Calu3 (cell line): ENCODE results near the gene SUV39H1. TPM values are rescaled to one million over a fixed set of nuclear protein-coding genes. Genes with fewer than 3 reads are reported as not detected.

Experiments used
- BruUV-seq: library from RNA; stranded (reverse); fragments of 400-500 nt; replicated peaks from 2 replicates; lab custom pipeline; 2021; lab: Mats Ljungman, UMichigan
- CTCF ChIA-PET: fragments of 300-600 bp; sonication (Branson Sonifier 250); formaldehyde crosslinking; loops from one replicate; lab custom pipeline; 2022; ENCODE audit warnings: antibody characterized with exemption; lab: Charles Lee
- DNase-seq: peaks from one replicate; pipeline ENCODE4 v3.0.0; 2022
- H3K27ac Mint-ChIP-seq: one replicate; pipeline ENCODE4 v1.8.0; 2022; ENCODE audit warnings: mixed read lengths; ENCODE audit not compliant: unreplicated experiment
- H3K27me3 Mint-ChIP-seq: one replicate; pipeline ENCODE4 v1.8.0; 2022; ENCODE audit warnings: mixed read lengths; ENCODE audit not compliant: unreplicated experiment
- H3K36me3 Mint-ChIP-seq: one replicate; pipeline ENCODE4 v1.8.0; 2022; ENCODE audit warnings: mild to moderate bottlenecking, moderate library complexity, mixed read lengths; ENCODE audit not compliant: insufficient read depth, unreplicated experiment
- H3K4me1 Mint-ChIP-seq: one replicate; pipeline ENCODE4 v1.8.0; 2022; ENCODE audit warnings: mild to moderate bottlenecking, low read depth, mixed read lengths; ENCODE audit not compliant: unreplicated experiment
- H3K4me3 Mint-ChIP-seq: one replicate; pipeline ENCODE4 v1.8.0; 2022; ENCODE audit warnings: mild to moderate bottlenecking, low read depth, moderate library complexity, mixed read lengths; ENCODE audit not compliant: unreplicated experiment
- H3K9me3 Mint-ChIP-seq: one replicate; pipeline ENCODE4 v1.8.0; 2022; ENCODE audit warnings: low read depth, mixed read lengths; ENCODE audit not compliant: unreplicated experiment
- CTCF ChIP-seq: fragments of 200-600 bp; IDR thresholded peaks from one replicate; pipeline ENCODE4 v1.8.0; 2022; ENCODE audit warnings: antibody characterized with exemption; ENCODE audit not compliant: unreplicated experiment
- intact Hi-C: fragments of 100-400 bp; cut with micrococcal nuclease; formaldehyde crosslinking; loops from one replicate; pipeline ENCODE4 v1.10.0; 2022; ENCODE audit not compliant: unreplicated experiment
- total RNA-seq: library from RNA; stranded (reverse); gene quantifications from 2 replicates; pipeline ENCODE4 v1.2.3, GENCODE V29; 2022

Gene SUV39H1
- total RNA-seq, 1 experiment from 2014 or later = 20.8 TPM

- intact Hi-C loops = no loop called here
- Mint-ChIP-seq H3K9me3 (no peaks in the 10 kb centered on the region), H3K27ac (peak overlapping the region; percentile 92), H3K36me3 (peaks cover 30% of the 10 kb centered on the region), H3K4me1 (no peaks in the 10 kb centered on the region), H3K27me3 (peaks cover 14% of the 10 kb centered on the region), H3K4me3 (peak overlapping the region; percentile 82)
- BruUV-seq = no TSS peak
- DNase-seq = no peak
- no peak for TF ChIP-seq CTCF
- CTCF ChIA-PET = interaction anchor here (0.6 to 1.4 kb wide), 2 partner anchors 47 to 224 kb away, joined by 3 read pairs; no protein-coding TSS in a partner anchor
These were observed 621 bp upstream of the SUV39H1 start for GRCh38 chrX:48695925-48696300.

DNA sequence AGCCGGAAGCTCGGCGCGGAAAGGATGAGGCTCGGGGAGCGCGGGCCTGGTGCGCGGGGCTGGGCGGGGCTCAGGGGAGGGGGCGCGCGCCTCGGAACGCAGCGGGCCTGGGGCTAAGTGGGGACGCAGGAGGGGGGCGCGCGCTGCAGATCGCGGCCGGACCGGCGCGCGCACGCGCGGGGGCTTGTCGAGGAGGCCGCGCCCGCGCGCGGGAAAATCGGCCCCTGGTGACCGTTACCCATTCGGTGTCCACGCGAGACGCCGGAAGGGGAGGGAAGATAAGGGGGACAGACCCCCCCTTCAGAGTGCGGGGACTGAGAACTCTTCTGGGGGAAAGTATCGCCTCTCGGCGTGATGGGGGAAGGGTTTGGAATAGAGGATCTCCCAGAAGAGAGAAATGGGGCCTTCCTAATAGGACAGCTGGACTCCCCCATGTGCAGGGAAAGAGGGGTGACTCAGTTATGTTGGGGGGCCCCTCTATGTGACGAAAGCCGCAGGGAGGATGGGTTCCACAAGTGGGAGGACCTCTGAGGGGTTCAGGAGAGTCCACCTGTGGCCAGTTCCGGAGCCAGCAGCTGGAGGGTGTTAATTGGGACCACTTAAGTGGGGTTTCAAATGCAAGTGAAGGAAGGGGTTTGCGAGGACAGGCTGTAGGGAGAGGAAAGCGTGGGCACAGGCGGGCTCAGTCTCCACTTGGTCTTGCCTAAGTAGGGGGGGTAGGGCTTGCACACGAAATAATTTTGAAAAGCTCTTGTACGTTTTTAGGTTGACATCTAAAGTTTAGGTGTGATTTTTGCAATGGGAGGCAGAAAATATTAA is 584 bp downstream of the SUV39H1 start:
- peak overlapping the region; percentile 92 for H3K27ac Mint-ChIP-seq
- BruUV-seq = no TSS peak
- peaks cover 30% of the 10 kb centered on the region for H3K36me3 Mint-ChIP-seq
- intact Hi-C loops = no loop called here
- H3K4me1 Mint-ChIP-seq = no peaks in the 10 kb centered on the region
- H3K4me3 Mint-ChIP-seq = peak overlapping the region; percentile 82
- CTCF ChIA-PET = interaction anchor here (0.5 to 1.4 kb wide), 2 partner anchors 21 to 49 kb away, joined by 3 to 6 read pairs; no protein-coding TSS in a partner anchor
- TF ChIP-seq CTCF = no peak
- peaks cover 2% of the 10 kb centered on the region for H3K27me3 Mint-ChIP-seq
- DNase-seq = peak; percentile 29
- no peaks in the 10 kb centered on the region for H3K9me3 Mint-ChIP-seq

DNA sequence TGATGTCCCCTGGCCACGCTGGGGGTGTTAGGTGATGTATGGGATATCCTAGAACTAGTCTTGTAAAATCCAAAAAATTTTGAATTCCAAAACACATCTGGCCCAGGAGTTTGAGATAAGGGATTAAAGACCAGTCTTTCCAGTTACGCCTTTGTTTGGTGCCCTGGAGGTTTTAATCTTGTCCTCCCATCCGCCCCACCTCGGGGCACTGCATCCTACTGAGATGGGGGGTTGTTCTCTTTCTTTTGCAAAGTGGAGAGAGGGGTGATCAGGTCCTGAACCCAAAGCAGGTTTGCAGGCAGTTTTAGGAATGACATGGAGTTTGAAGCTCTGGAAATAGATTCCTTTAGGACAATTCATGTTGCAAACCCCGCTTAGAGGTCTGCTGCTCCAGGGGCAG is 1.8 kb downstream of the SUV39H1 start:
- no TSS peak for BruUV-seq
- CTCF ChIA-PET = no interaction called here
- H3K27me3 Mint-ChIP-seq = no peaks in the 10 kb centered on the region
- H3K27ac Mint-ChIP-seq = no peak overlapping the region
- H3K36me3 Mint-ChIP-seq = peaks cover 30% of the 10 kb centered on the region
- H3K9me3 Mint-ChIP-seq = no peaks in the 10 kb centered on the region
- no peak for TF ChIP-seq CTCF
- no peak for DNase-seq
- peaks cover 11% of the 10 kb centered on the region for H3K4me1 Mint-ChIP-seq
- intact Hi-C loops = no loop called here
- H3K4me3 Mint-ChIP-seq = no peak overlapping the region

- CTCF ChIA-PET = interaction anchor here (0.7 kb wide), 1 partner anchor 1442 kb away, joined by 4 read pairs; no protein-coding TSS in a partner anchor
- Mint-ChIP-seq H3K4me3 (no peak overlapping the region), H3K9me3 (no peaks in the 10 kb centered on the region), H3K4me1 (peaks cover 28% of the 10 kb centered on the region), H3K36me3 (peaks cover 38% of the 10 kb centered on the region), H3K27ac (no peak overlapping the region), H3K27me3 (no peaks in the 10 kb centered on the region)
- BruUV-seq = no TSS peak
- DNase-seq = no peak
- no peak for TF ChIP-seq CTCF
- intact Hi-C loops = no loop called here
These were observed 3.7 kb downstream of the SUV39H1 start for GRCh38 chrX:48700246-48700645.
